RWPE2 (cell line): ENCODE results near the gene MBD3L3.
A peak's percentile ranks its signal among the peaks of the same experiment; 100 is the strongest.
"Not testable (repeated sequence)": the region's sequence is repeated elsewhere in the genome, so short reads cannot be mapped to it uniquely, and the experiment has no call there.

Experiments
- ATAC-seq: fragments of 200-7000 bp; cut with Tn5 transposase; 3 replicates; pipeline ENCODE4 v1.9.1; 2021; ENCODE audit warnings: low read depth
- DNase-seq: peaks from one replicate; pipeline ENCODE4 v3.0.0-alpha.2; 2020; ENCODE audit warnings: low spot score
- H3K27ac ChIP-seq: fragments of 450-650 bp; 2 replicates; pipeline ENCODE4 v1.5.1; 2017; ENCODE audit warnings: mild to moderate bottlenecking; ENCODE audit not compliant: poor library complexity, severe bottlenecking
- H3K27me3 ChIP-seq: fragments of 250-450 bp; sonication (Bioruptor Pico); 2 replicates; pipeline ENCODE4 v1.5.1; 2021; ENCODE audit warnings: mild to moderate bottlenecking, moderate library complexity; ENCODE audit not compliant: insufficient read depth, poor library complexity, severe bottlenecking
- H3K36me3 ChIP-seq: fragments of 250-450 bp; sonication (Bioruptor Pico); 2 replicates; pipeline ENCODE4 v1.5.1; 2020; ENCODE audit warnings: low read depth, mild to moderate bottlenecking, moderate library complexity
- H3K4me1 ChIP-seq: fragments of 250-450 bp; sonication (Bioruptor Pico); 2 replicates; pipeline ENCODE4 v1.5.1; 2021; ENCODE audit warnings: mild to moderate bottlenecking, moderate library complexity; ENCODE audit not compliant: insufficient read depth, poor library complexity, severe bottlenecking
- H3K4me3 ChIP-seq: fragments of 250-450 bp; sonication (Bioruptor Pico); 2 replicates; pipeline ENCODE4 v1.5.1; 2021; ENCODE audit warnings: mild to moderate bottlenecking, moderate library complexity; ENCODE audit not compliant: severe bottlenecking
- H3K9me3 ChIP-seq: fragments of 250-450 bp; sonication (Bioruptor Pico); 2 replicates; pipeline ENCODE4 v1.5.1; 2021; ENCODE audit warnings: mild to moderate bottlenecking, moderate library complexity; ENCODE audit not compliant: severe bottlenecking
- CTCF ChIP-seq: fragments of 450-650 bp; IDR thresholded peaks from one replicate; pipeline ENCODE4 v1.5.1; 2017; ENCODE audit warnings: mild to moderate bottlenecking, moderate library complexity; ENCODE audit not compliant: poor library complexity, severe bottlenecking

The MBD3L3 gene

GRCh38 chr19:7058576-7058975 is at the start of gene MBD3L3:
Gene MBD3L3, minus strand, starts transcription at chr19:7058676. Its CDS starts 71 bp downstream, at chr19:7058605.
- H3K27ac ChIP-seq, ATAC-seq, H3K36me3 ChIP-seq, H3K27me3 ChIP-seq, H3K4me1 ChIP-seq, H3K4me3 ChIP-seq, DNase-seq, H3K9me3 ChIP-seq: not testable (repeated sequence)

GRCh38 chr19:7106711-7107657 is 48.5 kb upstream of the MBD3L3 start:
- H3K4me1 ChIP-seq = no peaks in the 10 kb centered on the region
- ATAC-seq = no peak
- DNase-seq = no peak
- no peak overlapping the region for H3K4me3 ChIP-seq
- H3K9me3 ChIP-seq = no peaks in the 10 kb centered on the region
- H3K27me3 ChIP-seq = no peaks in the 10 kb centered on the region
- no peak overlapping the region for H3K27ac ChIP-seq
- TF ChIP-seq CTCF = no peak
- H3K36me3 ChIP-seq = no peaks in the 10 kb centered on the region

- no peak overlapping the region for H3K27ac ChIP-seq
- no peak overlapping the region for H3K4me3 ChIP-seq
- ATAC-seq (no peak), DNase-seq (no peak)
- no peak for TF ChIP-seq CTCF
- no peaks in the 10 kb centered on the region for H3K27me3 ChIP-seq
- H3K36me3 ChIP-seq = no peaks in the 10 kb centered on the region
- H3K4me1 ChIP-seq = no peaks in the 10 kb centered on the region
- no peaks in the 10 kb centered on the region for H3K9me3 ChIP-seq
Measured at GRCh38 chr19:7104747-7105447, 46.4 kb upstream of the MBD3L3 start.

GRCh38 chr19:7101498-7102253 is 43.2 kb upstream of the MBD3L3 start:
- H3K4me3 ChIP-seq = no peak overlapping the region
- no peak for DNase-seq
- H3K4me1 ChIP-seq = no peaks in the 10 kb centered on the region
- H3K27ac ChIP-seq = no peak overlapping the region
- no peaks in the 10 kb centered on the region for H3K9me3 ChIP-seq
- TF ChIP-seq CTCF = no peak
- no peaks in the 10 kb centered on the region for H3K27me3 ChIP-seq
- H3K36me3 ChIP-seq = no peaks in the 10 kb centered on the region
- no peak for ATAC-seq

- ATAC-seq (no peak), DNase-seq (no peak)
- peak overlapping the region; percentile 51 for H3K4me3 ChIP-seq
- no peaks in the 10 kb centered on the region for H3K4me1 ChIP-seq
- no peaks in the 10 kb centered on the region for H3K36me3 ChIP-seq
- H3K9me3 ChIP-seq = no peaks in the 10 kb centered on the region
- TF ChIP-seq CTCF = no peak
- no peaks in the 10 kb centered on the region for H3K27me3 ChIP-seq
- H3K27ac ChIP-seq = peak overlapping the region; percentile 73
Measured at GRCh38 chr19:7099597-7099921, 41.1 kb upstream of the MBD3L3 start.
